GM12875 (cell line): ENCODE data around the gene ANKK1.

Experiments used
- H3K4me3 ChIP-seq: one replicate; pipeline ENCODE4 v1.5.1; 2011; ENCODE audit warnings: low read depth, low read length, control low read depth
- CTCF ChIP-seq: IDR thresholded peaks from 2 replicates; pipeline ENCODE4 v1.5.1; 2011; ENCODE audit warnings: low read depth, mild to moderate bottlenecking, control low read depth, inconsistent platforms, low read length, moderate library complexity, borderline replicate concordance; ENCODE audit not compliant: insufficient read depth

The ANKK1 gene

DNA sequence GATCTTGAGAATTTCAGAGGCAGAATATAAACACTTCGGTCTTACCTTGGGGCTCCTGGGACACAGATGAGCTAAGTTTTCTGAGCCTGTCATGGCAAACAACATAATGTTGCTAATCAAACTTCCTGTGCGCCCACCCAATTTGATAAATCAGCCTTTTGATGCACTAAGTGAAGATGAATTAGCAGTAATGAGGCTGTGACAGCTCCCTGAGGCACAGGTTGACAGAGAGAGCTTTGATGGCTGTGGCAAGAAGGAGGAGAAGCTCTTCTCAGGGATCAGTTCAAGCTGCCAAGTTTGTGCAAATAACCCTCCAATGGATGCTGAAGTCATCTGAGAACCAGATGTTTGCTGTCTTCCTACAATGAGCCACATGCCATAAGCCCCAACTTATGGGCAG lies 53.2 kb downstream of the ANKK1 start:
- H3K4me3 ChIP-seq: no peak overlapping the region
- TF ChIP-seq CTCF: no peak

GRCh38 chr11:113444502-113445123 lies 57.0 kb downstream of the ANKK1 start:
- H3K4me3 ChIP-seq: no peak overlapping the region
- TF ChIP-seq CTCF: no peak

- TF ChIP-seq CTCF: no peak
- no peak overlapping the region for H3K4me3 ChIP-seq
Observed at GRCh38 chr11:113446112-113446511, 58.5 kb downstream of the ANKK1 start.

DNA sequence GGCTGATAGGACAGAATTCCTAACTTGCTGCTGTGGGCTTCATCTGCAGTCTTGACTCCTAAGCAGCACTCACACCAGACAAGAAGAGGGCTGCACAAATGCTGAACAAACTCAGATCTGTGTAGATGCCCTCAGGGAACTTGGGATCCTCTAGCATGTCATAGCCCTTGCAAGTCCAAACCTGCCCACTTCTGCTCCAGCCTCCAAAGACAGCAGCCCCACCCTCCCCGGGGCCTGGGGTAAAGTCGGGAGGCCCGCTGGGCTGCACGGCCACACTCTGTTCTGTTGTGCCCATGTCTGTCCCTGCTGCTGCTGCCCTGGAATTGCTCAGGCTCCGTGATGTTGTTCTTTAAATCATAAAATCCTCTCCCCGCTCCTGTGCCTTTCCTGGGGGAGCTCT lies 59.4 kb downstream of the ANKK1 start:
- no peak overlapping the region for H3K4me3 ChIP-seq
- TF ChIP-seq CTCF: no peak

DNA sequence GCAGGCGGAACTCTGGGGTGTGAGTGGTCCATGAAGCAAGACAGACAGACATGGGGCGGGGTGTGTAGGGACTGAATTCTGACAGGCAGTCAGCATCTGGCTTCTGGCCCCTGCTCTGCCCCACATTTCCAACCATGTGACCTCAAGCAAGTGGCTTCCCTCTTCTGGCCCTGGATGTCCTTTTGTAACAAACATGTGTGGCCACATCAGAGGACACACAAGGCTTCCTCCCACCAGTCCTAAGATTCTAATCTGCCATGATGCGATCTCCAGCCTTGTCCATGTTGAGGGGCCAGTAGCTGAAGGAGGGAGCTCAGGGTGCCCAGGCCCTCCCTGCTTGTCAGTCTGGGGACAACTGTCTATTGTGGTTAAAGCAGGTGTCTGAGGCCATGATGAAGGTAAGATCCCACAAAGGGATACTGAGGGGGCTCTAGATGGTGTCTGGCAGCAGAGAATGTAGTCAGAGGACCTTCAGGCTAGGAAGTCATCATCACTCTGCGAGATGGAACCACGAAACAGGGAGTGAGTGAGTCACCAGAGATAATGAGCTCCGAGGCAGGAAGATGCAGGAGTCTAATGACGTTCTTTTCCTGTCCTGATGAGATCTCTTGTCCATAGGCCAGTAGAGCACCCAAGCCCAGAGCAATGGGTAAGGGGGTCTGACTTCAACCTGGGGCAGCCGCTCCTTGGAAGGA lies 60.2 kb downstream of the ANKK1 start:
- TF ChIP-seq CTCF: no peak
- no peak overlapping the region for H3K4me3 ChIP-seq

DNA sequence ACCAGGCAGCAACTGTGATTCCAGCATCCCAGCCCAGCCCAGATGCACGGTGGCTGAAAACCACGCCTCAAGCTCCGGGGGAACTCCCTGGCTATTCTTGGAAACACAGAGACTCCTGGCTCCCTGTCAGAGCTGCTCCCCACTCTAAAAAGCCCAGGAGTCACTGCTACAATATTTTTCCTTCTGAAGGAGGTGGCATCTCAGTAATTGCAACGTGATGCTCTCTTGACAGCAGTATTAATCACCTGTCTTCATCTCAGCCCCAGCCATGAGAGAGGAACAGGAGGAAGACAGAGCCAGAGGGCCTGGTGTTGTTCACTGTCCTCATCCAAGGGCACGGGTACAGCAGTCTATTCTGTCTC lies 60.7 kb downstream of the ANKK1 start:
- no peak overlapping the region for H3K4me3 ChIP-seq
- TF ChIP-seq CTCF: no peak

GRCh38 chr11:113449743-113450142 lies 62.2 kb downstream of the ANKK1 start:
- no peak for TF ChIP-seq CTCF

More at GRCh38 chr11:113449743-113450142, 62.2 kb downstream of the ANKK1 start:
- no peak overlapping the region for H3K4me3 ChIP-seq
